GM21723 (cell line): ENCODE measurements around the gene SMARCB1.

Source experiments
- ATAC-seq: cut with Tn5 transposase; IDR thresholded peaks from one replicate; pipeline ENCODE4 v1.9.1; 2021; ENCODE audit warnings: mild to moderate bottlenecking, moderate library complexity; ENCODE audit not compliant: unreplicated experiment

The SMARCB1 gene

GRCh38 chr22:23874871-23875270 lies 88.1 kb downstream of the SMARCB1 start:
- no peak for ATAC-seq

DNA sequence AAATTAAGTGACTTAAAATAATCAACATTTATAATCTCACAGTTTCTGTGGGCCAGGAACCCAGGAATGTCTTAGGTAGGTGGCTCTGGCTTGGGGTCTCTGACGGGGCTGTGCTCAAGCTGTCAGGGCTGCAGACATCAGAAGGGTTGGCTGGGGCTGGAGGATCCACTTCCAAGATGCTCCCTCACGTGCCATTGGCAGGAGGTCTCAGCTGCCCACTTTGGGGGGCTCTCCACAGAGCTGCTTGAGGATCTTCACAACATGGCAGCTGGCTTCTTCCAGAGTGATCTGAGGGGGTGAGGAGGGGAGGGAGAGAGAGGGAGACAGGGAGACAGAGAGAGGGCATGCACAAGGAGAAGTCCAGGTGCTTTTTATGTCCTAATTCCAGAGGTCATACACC lies 89.0 kb downstream of the SMARCB1 start:
- ATAC-seq = no peak

GRCh38 chr22:23877566-23877965 lies 90.8 kb downstream of the SMARCB1 start:
- no peak for ATAC-seq

GRCh38 chr22:23878219-23878618 lies 91.5 kb downstream of the SMARCB1 start:
- ATAC-seq = no peak

DNA sequence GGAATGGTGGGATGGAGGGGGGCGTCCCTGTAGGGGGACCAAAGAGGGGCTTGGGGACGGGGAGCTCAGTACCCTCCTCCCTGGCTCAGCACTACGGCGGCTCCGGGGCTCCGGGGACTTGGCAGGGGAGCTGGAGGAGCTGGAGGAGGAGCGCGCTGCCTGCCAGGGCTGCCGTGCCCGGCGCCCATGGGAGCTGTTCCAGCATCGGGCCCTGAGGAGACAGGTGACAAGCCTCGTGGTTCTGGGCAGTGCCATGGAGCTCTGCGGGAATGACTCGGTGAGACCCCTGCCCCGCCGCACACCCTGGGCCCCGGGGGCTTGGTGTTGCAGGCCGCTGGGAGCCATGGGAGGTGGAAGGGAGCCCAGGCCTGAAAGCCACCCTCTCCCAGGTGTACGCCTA lies 95.6 kb downstream of the SMARCB1 start:
- ATAC-seq = no peak

GRCh38 chr22:23883658-23884057 lies 96.9 kb downstream of the SMARCB1 start:
- no peak for ATAC-seq

DNA sequence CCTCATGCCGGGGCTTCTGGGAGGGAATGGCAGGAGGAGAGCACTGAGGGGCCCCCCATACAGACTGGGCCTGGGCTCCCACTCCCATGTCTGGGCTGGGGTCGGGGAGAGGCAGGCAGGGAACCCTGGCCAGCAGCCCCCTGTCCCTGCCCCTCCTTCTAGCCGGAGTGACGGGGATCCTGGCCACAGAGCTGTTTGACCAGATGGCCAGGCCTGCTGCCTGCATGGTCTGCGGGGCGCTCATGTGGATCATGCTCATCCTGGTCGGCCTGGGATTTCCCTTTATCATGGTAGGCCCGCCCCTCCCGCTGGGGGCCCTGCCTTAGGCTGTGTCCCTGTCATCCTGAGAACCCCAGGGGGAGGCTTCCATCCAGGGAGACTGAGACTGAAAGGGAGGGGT lies 97.4 kb downstream of the SMARCB1 start:
- no peak for ATAC-seq
